ENCODE data around the gene SOD1.
"Not testable (repeated sequence)": the region's sequence is repeated elsewhere in the genome, so short reads cannot be mapped to it uniquely, and the experiment has no call there.

SOD1 gene

DNA sequence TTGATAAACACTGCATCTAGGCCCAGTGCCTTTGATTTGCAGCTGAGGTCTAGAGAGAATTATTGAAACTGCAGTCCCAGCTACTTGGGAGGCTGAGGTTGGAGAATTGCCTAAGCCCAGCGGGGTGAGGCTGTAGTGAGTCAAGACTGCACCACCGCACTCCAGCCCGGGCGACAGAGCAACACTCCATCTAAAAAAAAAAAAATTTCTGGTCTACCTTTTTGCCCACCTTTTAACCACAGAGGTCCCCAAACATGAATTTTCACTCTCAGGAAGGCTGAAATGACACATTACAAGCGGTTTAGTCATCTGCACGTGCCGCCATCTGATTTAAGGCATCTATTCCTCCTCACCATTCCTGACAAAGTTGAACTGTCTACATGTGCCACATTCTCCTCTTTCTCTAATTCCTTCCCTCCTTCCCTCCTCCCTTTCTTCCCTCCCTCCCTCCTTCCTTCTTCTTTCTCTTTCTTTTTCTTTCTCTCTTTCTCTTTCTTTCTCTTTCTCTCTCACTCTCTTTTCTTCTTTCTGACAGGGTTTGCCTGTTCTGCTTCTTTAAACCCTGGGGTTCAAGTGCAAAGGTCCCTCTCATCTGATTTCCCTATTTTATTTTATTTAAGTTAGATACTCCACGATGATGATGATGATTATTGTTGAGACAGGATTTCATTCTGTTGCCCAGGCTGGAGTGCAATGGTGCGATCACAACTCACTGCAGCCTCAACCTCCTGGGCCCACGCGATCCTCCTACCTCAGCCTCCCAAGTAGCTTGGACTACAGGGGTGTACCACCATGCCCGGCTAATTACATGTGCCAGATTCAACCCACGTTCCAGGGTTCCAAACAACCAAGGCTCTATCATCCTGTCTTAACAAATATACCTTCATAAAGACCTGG, 3.0 kb upstream of the SOD1 start:
- no peak for DNase-seq

DNA sequence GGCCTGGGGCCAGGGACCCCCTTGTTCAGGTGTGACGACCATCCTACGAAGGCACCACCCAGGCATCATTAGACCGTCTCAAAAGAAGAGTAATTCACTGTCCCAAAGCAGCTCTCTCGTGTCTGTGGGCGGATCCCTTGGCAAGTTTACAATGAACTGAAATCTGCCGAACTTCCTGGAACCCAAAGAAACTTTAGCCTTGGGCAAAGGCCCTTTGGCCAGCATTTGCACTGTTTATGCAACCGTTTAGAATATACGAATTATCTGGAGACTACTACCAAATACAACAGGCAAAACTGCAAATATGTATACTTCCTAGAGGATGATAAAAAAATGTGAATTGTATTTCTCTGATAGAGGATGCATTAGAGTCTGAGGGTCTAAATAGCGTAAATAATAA, 1.4 kb upstream of the SOD1 start:
- no peak for DNase-seq

DNA sequence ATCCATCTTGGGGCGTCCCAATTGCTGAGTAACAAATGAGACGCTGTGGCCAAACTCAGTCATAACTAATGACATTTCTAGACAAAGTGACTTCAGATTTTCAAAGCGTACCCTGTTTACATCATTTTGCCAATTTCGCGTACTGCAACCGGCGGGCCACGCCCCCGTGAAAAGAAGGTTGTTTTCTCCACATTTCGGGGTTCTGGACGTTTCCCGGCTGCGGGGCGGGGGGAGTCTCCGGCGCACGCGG, 282 bp upstream of the SOD1 start:
- no peak for DNase-seq

DNA sequence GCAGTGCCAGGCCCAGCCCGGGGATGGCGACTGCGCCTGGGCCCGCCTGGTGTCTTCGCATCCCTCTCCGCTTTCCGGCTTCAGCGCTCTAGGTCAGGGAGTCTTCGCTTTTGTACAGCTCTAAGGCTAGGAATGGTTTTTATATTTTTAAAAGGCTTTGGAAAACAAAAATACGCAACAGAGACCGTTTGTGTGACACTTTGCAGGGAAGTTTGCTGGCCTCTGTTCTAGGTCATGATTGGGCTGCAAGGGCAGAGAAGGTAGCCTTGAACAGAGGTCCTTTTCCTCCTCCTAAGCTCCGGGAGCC, 719 bp downstream of the SOD1 start:
- DNase-seq: no peak

DNA sequence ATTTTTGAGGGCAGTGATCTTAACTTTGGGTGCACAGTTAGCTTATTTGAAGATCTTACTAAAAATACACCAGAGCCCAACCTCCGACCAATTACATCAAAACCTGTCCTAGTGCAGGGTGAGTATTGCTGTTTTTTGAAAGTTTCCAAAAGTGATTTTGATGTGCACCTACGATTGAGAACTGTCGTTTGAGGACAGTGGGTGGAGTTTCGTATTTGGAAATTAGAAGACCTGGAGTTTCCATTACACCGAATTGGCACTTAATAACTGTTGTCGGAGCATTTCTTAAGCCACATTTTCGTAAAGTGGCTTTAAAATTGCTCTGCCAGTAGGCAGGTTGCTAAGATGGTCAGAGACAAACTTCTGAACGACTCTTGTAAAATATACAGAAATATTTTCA, 1.1 kb downstream of the SOD1 start:
- no peak for DNase-seq

DNA sequence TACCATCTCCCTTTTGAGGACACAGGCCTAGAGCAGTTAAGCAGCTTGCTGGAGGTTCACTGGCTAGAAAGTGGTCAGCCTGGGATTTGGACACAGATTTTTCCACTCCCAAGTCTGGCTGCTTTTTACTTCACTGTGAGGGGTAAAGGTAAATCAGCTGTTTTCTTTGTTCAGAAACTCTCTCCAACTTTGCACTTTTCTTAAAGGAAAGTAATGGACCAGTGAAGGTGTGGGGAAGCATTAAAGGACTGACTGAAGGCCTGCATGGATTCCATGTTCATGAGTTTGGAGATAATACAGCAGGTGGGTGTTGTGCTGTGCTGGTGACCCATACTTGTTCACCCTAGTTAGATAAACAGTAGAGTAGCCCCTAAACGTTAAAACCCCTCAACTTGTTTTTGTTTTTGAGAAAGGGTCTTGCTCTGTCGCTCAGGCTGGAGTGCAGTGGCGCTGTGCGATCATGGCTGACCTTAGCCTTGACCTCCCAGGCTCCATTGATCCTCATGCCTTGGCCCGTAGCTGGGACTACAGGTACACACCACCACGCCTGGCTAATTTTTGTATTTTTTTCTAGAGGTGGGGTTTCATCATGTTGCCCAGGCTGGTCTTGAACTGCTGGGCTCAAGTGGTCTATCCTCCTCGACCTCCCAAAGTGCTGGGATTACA, 4.2 kb downstream of the SOD1 start:
- no peak for DNase-seq

DNA sequence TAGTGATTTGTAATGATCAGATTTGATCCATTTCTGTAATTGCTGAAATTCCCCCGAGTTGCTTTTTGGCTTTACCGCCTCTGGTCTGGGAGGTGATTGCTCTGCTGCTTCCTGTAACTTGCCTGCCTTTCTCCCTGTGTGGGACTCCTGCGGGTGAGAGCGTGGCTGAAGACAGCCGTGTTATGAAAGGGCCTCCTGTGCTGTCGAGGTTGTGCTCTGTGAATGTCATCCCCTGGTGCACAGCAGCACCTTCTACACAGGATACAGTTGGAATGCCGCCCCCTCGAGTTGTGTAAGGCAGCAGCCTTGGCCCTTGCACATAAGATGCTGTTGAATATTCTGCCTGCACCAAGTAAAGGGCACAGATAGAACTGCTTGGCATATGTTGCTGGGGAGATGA, 5.9 kb downstream of the SOD1 start:
- no peak for DNase-seq

DNA sequence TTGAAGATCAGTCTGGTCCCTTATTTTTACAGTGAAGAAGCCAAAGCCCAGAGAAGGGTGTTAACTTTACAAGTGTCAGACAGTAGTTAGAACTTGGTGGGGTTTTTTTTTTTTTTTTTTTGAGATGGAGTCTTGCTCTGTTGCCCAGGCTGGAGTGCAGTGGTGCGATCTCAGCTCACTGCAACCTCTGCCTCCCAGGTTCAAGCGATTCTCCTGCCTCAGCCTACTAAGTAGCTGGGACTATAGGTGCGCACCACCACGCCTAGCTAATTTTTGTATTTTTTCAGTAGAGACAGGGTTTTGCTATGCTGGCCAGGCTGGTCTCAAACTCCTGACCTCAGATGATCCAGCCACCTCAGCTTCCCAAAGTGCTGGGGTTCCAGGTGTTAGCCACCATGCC, 6.4 kb downstream of the SOD1 start:
- DNase-seq: not testable (repeated sequence)

DNA sequence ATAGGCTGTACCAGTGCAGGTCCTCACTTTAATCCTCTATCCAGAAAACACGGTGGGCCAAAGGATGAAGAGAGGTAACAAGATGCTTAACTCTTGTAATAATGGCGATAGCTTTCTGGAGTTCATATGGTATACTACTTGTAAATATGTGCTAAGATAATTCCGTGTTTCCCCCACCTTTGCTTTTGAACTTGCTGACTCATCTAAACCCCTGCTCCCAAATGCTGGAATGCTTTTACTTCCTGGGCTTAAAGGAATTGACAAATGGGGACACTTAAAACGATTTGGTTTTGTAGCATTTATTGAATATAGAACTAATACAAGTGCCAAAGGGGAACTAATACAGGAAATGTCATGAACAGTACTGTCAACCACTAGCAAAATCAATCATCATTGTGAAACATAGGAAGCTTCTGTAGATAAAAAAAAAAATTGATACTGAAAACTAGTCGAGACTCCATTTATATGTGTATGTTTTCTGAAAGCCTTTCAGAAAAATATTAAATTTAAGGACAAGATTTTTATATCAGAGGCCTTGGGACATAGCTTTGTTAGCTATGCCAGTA, 7.0 kb downstream of the SOD1 start:
- DNase-seq: no peak

DNA sequence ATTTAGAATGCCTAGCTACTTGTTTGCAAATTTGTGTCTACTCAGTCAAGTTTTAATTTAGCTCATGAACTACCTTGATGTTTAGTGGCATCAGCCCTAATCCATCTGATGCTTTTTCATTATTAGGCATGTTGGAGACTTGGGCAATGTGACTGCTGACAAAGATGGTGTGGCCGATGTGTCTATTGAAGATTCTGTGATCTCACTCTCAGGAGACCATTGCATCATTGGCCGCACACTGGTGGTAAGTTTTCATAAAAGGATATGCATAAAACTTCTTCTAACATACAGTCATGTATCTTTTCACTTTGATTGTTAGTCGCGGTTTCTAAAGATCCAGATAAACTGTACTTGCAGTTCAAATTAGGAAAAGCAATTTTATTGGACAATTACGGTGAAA, 7.6 kb downstream of the SOD1 start:
- no peak for DNase-seq

DNA sequence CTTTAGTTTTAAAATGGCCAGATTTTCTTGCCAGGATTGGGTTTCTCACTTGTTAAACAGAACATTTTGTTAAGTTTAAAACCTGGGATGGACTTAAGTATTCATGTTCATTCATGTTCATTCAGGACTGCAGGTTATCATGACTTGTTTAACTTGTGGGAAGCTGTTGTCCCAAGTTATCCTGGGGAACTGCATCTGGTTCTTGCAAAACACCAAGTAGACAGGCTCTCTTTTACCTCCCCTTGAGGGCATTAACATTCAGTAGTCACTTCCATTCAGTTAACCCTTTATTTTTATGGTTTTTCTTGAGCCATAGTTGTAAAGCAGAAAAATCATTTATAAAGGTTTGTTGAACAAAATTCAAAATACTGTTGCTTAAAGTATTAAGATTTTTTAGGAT, 8.1 kb downstream of the SOD1 start:
- no peak for DNase-seq

DNA sequence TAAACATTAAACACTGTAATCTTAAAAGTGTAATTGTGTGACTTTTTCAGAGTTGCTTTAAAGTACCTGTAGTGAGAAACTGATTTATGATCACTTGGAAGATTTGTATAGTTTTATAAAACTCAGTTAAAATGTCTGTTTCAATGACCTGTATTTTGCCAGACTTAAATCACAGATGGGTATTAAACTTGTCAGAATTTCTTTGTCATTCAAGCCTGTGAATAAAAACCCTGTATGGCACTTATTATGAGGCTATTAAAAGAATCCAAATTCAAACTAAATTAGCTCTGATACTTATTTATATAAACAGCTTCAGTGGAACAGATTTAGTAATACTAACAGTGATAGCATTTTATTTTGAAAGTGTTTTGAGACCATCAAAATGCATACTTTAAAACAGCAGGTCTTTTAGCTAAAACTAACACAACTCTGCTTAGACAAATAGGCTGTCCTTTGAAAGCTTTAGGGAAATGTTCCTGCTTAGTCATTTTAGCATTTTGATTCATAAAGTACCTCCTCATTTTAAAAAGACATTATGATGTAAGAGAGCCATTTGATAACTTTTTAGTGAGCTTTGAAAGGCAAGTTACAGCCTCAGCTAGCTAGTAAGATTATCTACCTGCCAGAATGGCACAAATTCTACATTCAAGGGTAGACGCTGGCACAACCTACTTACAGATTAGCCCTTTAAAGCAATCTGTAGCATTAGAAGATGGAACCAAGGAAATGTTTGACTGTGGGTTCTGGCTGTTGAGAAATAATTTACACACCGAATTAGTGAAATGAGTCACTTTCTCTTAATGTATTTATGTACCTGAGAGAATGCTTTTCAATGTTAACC, 9.4 kb downstream of the SOD1 start:
- no peak for DNase-seq

DNA sequence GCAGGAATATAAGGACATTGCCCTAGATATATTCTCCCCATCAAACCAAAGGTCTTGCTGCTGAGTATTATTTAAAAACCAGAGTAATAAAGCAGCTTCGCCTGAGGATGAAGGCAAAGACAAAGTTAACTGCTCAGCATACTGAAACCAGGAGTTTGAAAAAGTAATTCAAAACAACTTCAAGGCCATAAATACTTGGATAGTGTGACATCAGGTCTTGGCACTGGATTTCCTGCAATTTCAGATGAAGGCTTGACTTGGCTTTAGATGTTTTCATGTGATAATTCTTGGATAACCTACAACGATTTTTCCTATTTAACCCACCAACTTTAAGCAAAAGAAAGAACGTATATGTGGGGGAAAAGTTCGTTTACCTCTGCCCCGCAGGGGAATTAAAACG, 10.6 kb downstream of the SOD1 start:
- DNase-seq: no peak

DNA sequence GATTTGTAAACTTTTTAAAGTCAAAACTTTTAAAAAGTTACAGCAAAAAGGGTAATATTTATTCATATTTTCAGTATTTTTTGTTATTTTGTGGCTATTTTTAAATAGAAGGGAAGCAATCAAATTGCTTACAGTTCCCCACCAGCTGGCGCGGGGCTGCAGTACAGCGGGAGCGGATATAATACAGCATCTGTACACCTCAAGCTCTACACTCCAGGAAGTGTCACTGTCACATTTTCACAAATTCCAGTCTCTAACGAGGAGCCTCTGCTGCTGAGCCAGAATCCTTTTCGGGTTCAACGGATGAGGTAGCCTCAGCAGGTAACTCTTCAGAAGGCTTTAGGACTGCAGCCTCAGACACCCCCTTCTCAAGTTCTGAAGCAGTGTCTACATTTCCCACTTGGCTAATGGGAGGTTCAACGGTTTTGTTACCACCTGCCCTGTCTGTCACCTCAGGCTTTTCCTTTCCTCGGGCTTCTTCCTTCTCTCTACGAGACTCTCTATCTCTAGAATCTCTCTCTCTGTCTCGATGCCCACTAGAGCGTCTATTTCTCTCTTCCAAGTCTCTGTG, 11.7 kb downstream of the SOD1 start:
- no peak for DNase-seq

DNA sequence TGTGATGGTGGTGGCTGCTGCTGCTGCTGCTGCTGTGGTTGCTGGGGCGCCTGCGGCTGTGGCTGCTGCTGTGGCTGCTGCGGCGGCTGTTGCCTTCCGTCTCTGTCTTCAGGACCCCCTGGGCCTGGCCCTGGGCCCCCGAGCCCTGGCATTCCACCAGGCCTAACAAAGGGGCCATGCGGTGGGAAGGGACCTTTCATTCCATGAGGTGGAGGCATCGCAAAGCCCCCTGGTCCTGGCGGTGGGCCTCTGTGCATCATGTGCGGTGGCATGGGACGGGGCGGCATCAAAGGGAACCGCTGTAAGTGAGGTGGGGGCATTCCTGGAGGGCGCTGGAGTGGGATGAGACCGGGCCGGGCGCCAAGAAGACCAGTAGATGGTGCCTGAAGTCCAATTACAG, 12.4 kb downstream of the SOD1 start:
- no peak for DNase-seq

DNA sequence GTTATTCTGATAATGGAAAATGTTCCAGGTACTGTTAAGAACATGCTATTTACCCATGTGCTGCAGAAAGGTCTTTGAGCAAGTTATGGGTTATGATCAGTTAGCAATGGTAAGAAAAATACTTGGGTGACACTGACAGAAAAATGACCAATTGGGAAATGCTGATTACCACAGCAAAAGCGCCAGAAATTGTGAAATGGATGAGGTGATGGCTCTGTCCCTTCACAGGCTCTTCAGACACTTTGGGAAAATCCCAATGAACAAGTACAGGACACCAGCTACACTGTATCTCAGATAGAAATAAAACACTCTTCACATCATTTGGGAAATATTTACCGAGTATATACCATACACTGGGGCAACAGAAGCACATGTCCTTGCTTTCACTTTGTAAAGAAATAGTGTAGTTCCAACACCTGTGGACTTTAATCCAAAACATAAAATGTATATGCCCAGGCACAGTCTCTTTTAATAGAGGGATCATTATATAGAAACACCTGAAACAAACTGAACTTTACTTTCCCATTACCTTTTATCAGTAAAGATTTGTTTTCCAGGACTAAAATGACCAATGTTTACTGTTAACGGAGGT, 13.9 kb downstream of the SOD1 start:
- DNase-seq: no peak

DNA sequence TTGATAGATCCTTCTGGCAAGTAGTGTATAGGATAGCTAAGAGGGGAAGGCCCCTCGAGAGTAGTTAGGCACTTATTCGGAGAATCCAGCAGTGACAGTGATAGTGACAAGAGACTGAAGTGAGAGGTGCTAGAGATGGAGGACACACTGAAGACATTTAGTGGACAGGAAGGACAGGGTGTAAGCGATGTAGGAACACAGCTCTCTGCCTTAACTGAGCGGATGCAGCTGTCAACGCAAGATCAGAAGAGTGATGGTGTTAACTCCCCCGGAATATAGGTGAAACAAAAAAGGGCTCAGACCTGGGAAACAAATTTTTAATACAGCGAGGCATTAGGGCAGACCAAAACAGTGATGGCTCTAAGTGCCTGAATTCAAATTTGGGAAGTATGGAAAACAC, 15.8 kb downstream of the SOD1 start:
- no peak for DNase-seq

DNA sequence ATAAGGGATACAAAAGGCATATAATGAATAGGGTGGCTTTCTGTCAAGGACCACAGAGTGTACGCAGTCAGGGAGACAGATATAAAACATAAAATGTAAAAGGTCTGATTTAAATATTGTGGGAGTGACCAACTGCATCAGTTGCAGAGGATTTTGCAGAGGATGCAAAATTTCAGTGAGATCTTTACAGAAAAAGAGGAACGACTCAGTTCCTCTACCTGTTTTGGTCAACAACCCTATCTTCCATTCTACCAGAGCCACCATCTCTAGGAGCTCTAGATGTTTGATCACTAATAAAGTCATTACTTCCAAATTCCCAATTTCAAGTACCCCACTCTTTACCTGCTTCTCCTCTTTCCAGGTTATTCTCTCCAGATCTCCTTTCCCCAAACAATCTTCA, 16.5 kb downstream of the SOD1 start:
- DNase-seq: no peak

DNA sequence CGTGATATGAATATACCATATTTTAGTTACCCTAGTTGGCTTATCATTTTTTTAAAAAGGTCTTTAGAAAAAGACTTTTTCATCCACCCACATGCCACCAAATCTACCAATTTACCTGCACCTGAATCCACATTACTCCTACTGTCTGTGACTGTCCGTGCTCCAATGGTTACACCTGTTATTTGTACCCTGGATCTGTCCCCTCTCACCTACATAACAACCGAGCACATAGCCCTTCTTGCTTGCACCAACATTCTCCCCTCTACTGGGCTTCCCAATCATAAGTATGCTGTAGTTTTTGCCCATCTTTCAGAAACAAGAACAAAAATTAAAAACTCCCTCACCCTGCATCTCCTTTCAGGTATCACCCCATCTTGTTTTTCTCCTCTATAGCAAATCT, 17.6 kb downstream of the SOD1 start:
- no peak for DNase-seq

DNA sequence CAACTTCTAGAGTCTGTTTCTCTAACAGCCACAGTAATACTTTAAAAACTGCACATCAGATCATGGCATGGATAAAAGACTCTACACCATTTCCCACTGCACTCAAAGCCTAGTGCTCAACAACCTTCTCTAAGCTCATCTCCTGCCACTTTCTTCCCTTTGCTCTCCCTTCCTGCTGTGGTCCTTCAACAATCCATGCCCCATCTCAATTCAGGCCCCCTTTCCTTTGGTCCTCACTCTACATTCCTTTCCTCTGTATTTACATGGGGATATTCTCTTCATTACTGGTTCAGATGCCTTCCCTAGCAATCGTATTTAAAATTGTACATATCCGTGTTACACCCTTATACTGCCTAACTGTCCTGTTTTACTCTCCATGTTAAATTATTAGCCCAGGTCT, 19.0 kb downstream of the SOD1 start:
- DNase-seq: no peak

DNA sequence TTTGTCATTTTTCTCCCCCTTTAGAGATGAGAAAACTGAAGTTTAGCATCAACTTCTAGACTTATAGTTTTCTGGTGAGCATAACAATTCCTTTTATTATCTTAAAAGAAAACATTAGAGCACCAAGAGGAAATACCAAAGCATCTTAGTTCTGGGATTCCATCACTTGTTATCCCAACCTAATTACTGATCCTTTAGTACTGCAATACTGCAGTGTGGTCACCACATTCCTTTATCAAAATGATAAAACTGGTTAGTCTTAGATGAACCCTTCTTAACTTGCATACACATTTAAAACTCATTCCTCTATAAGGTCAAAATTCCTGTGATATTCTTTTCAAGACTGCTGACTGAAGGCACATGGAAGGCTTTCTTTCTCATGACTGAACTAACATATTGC, 23.1 kb downstream of the SOD1 start:
- DNase-seq: no peak

DNA sequence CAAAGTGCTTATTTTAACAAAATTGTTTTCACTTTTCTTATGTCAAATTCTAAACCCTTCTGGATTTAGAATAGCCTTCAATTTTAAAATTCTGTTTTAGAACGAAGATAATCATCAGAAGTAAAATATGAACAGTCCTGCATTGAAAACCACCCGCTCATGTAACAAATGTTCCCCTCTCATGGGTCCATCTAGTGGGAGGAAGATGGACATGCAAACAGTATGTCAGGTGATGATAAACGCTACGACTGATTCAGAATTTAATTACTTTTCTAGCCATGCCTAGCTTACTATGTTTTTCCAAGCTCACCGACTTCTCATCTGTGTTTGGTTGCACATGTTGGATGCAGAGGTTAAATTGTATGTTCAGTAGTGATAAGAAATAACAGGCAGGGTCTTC, 23.5 kb downstream of the SOD1 start:
- DNase-seq: no peak

DNA sequence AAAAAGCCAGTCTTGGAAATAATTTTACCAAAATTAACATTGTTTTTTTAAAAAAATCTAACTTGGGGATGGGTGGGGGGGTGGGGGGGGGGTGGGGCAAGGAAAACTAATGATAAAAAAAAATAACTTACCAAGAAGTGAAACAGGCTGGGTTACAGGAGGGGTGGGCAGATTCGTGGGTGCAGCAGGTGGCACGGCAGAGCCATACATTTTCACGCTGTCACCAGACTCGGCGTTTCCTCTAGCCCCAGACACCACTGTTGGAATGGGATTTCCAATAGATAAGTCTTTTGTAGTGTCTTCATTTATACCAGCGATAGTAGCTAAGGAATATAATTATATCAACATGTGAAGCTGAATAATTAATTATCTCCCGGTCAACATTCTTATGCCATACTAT, 25.4 kb downstream of the SOD1 start:
- DNase-seq: no peak

All from NCI-H446 treated with DMSO at 0.1 percent for 48 hours (cell line).